H9 (cell line): ENCODE data around the gene PRCC. TPM values are rescaled to one million over a fixed set of nuclear protein-coding genes. Genes with fewer than 3 reads are reported as not detected.

Experiments
- DNase-seq: peaks from one replicate; pipeline ENCODE4 v3.0.0-alpha.2; 2017
- H2AFZ ChIP-seq: one replicate; pipeline ENCODE4 v1.6.1; 2013; ENCODE audit warnings: mild to moderate bottlenecking, low read length, control low read depth, moderate library complexity
- H2AK5ac ChIP-seq: 2 replicates; pipeline ENCODE4 v1.6.1; 2013; ENCODE audit warnings: low read length, control low read depth, mixed read lengths; ENCODE audit not compliant: insufficient read length
- H2BK120ac ChIP-seq: one replicate; pipeline ENCODE4 v1.6.1; 2013; ENCODE audit warnings: low read depth, mild to moderate bottlenecking, low read length, control low read depth, inconsistent platforms; ENCODE audit not compliant: poor library complexity, severe bottlenecking
- H2BK12ac ChIP-seq: 2 replicates; pipeline ENCODE4 v1.6.1; 2013; ENCODE audit warnings: low read length, control low read depth, mixed read lengths, low read depth; ENCODE audit not compliant: insufficient read length
- H2BK15ac ChIP-seq: 2 replicates; pipeline ENCODE4 v1.6.1; 2013; ENCODE audit warnings: low read depth, low read length, control low read depth
- H2BK20ac ChIP-seq: one replicate; pipeline ENCODE4 v1.6.1; 2013; ENCODE audit warnings: low read depth, mild to moderate bottlenecking, low read length, control low read depth, inconsistent platforms; ENCODE audit not compliant: poor library complexity, severe bottlenecking
- H2BK5ac ChIP-seq: 2 replicates; pipeline ENCODE4 v1.6.1; 2013; ENCODE audit warnings: low read length, control low read depth, mixed read lengths; ENCODE audit not compliant: insufficient read length
- H3K14ac ChIP-seq: 2 replicates; pipeline ENCODE4 v1.6.1; 2013; ENCODE audit warnings: low read length, control low read depth; ENCODE audit not compliant: insufficient read depth
- H3K18ac ChIP-seq: 2 replicates; pipeline ENCODE4 v1.6.1; 2013; ENCODE audit warnings: low read depth, mild to moderate bottlenecking, mixed read lengths, low read length, control low read depth; ENCODE audit not compliant: insufficient read length
- H3K23ac ChIP-seq: 2 replicates; pipeline ENCODE4 v1.6.1; 2013; ENCODE audit warnings: low read length, control low read depth, mixed read lengths, low read depth; ENCODE audit not compliant: insufficient read length
- H3K23me2 ChIP-seq: 2 replicates; pipeline ENCODE4 v1.6.1; 2013; ENCODE audit warnings: low read depth, mild to moderate bottlenecking, mixed read lengths, low read length, control low read depth; ENCODE audit not compliant: insufficient read length, poor library complexity, severe bottlenecking
- H3K27ac ChIP-seq: 2 replicates; pipeline ENCODE4 v1.5.1; 2013; ENCODE audit warnings: low read length, control low read depth, mixed read lengths, low read depth; ENCODE audit not compliant: insufficient read length
- H3K27me3 ChIP-seq: 2 replicates; pipeline ENCODE4 v1.6.1; 2013; ENCODE audit warnings: low read length, control low read depth, inconsistent platforms; ENCODE audit not compliant: insufficient read depth
- H3K4ac ChIP-seq: 2 replicates; pipeline ENCODE4 v1.6.1; 2013; ENCODE audit warnings: low read depth, mild to moderate bottlenecking, control low read depth, inconsistent platforms, low read length, moderate library complexity
- H3K4me1 ChIP-seq: 2 replicates; pipeline ENCODE4 v1.6.1; 2013; ENCODE audit warnings: low read length, control low read depth, inconsistent platforms; ENCODE audit not compliant: insufficient read depth
- H3K4me2 ChIP-seq: 2 replicates; pipeline ENCODE4 v1.6.1; 2013; ENCODE audit warnings: low read length, control low read depth, mixed read lengths; ENCODE audit not compliant: insufficient read length, insufficient read depth
- H3K56ac ChIP-seq: 2 replicates; pipeline ENCODE4 v1.6.1; 2013; ENCODE audit warnings: low read depth, mild to moderate bottlenecking, mixed read lengths, low read length, control low read depth; ENCODE audit not compliant: insufficient read length
- H3K79me1 ChIP-seq: 2 replicates; pipeline ENCODE4 v1.6.1; 2013; ENCODE audit warnings: low read depth, mild to moderate bottlenecking, moderate library complexity, low read length, control low read depth, inconsistent platforms; ENCODE audit not compliant: insufficient read depth, poor library complexity, severe bottlenecking
- H3K79me2 ChIP-seq: 2 replicates; pipeline ENCODE4 v1.6.1; 2013; ENCODE audit warnings: low read length, control low read depth, inconsistent platforms; ENCODE audit not compliant: insufficient read depth
- H3K9ac ChIP-seq: 2 replicates; pipeline ENCODE4 v1.6.1; 2013; ENCODE audit warnings: low read length, control low read depth, mixed read lengths; ENCODE audit not compliant: insufficient read length; ENCODE audit errors: extremely low read depth
- H3K9me3 ChIP-seq: one replicate; pipeline ENCODE4 v1.6.1; 2013; ENCODE audit warnings: low read depth, low read length, inconsistent platforms; ENCODE audit not compliant: control insufficient read depth
- H3T11ph ChIP-seq: one replicate; pipeline ENCODE4 v1.6.1; 2013; ENCODE audit warnings: mild to moderate bottlenecking, low read length, control low read depth, inconsistent platforms
- H4K20me1 ChIP-seq: one replicate; pipeline ENCODE4 v1.6.1; 2013; ENCODE audit not compliant: control insufficient read depth, insufficient read length, insufficient read depth
- H4K5ac ChIP-seq: 2 replicates; pipeline ENCODE4 v1.6.1; 2013; ENCODE audit warnings: low read depth, mild to moderate bottlenecking, mixed read lengths, low read length, control low read depth; ENCODE audit not compliant: insufficient read length
- H4K8ac ChIP-seq: replicated peaks from 2 replicates; pipeline ENCODE4 v1.6.1; 2013; ENCODE audit warnings: low read length, control low read depth, mixed read lengths, low read depth; ENCODE audit not compliant: insufficient read length
- H4K91ac ChIP-seq: 2 replicates; pipeline ENCODE4 v1.6.1; 2013; ENCODE audit warnings: low read depth, mild to moderate bottlenecking, moderate library complexity, mixed read lengths, low read length, control low read depth; ENCODE audit not compliant: insufficient read length
- H3K27ac Mint-ChIP-seq, 3 experiments: 2 replicates in 2 of 3; 3 replicates in 1 of 3; pipeline ENCODE4 v1.8.0; 2020 to 2021; ENCODE audit warnings: mixed read lengths in 3 of 3, mild to moderate bottlenecking in 1 of 3, moderate library complexity in 1 of 3
- H3K27me3 Mint-ChIP-seq: 2 replicates; pipeline ENCODE4 v1.8.0; 2021; ENCODE audit warnings: low read depth, mild to moderate bottlenecking, moderate library complexity, mixed read lengths
- H3K36me3 Mint-ChIP-seq, 3 experiments: 2 replicates in 2 of 3; 3 replicates in 1 of 3; pipeline ENCODE4 v1.8.0; 2020 to 2021; ENCODE audit warnings: low read depth in 3 of 3, mixed read lengths in 3 of 3; ENCODE audit not compliant: insufficient read depth in 1 of 3
- H3K4me1 Mint-ChIP-seq, 2 experiments: 2 replicates each; pipeline ENCODE4 v1.8.0; 2020; ENCODE audit warnings: mixed read lengths in 2 of 2
- H3K4me3 Mint-ChIP-seq, 2 experiments: 2 replicates in 1 of 2; 3 replicates in 1 of 2; pipeline ENCODE4 v1.8.0; 2020 to 2021; ENCODE audit warnings: mild to moderate bottlenecking in 2 of 2, mixed read lengths in 2 of 2, moderate library complexity in 1 of 2
- H3K9me3 Mint-ChIP-seq, 2 experiments: 2 replicates in 1 of 2; 3 replicates in 1 of 2; pipeline ENCODE4 v1.8.0; 2020; ENCODE audit warnings: mild to moderate bottlenecking in 2 of 2, mixed read lengths in 2 of 2, moderate library complexity in 1 of 2
- CTCF ChIP-seq: fragments of 200-600 bp; sonication (generic); conservative IDR thresholded peaks from 3 replicates; pipeline ENCODE4 v1.8.0; 2021; ENCODE audit warnings: antibody characterized with exemption, mild to moderate bottlenecking
- WGBS: extraction: QIAGEN DNeasy Blood & Tissue Kit; methylation state at CpG from one replicate; pipeline ENCODE4 v1.1.7; 2013; ENCODE audit warnings: missing lambda C conversion rate, low lambda C conversion rate, mixed read lengths; ENCODE audit not compliant: insufficient read length; ENCODE audit errors: extremely low coverage; 5-methylcytosine and 5-hydroxymethylcytosine counted together
- total RNA-seq: library from RNA; stranded (reverse); gene quantifications from 2 replicates; pipeline ENCODE4 v1.2.1, GENCODE V29; 2021

The PRCC gene
- total RNA-seq, 1 experiment from 2014 or later = 129 TPM

GRCh38 chr1:156755527-156755950 is 11.8 kb upstream of the PRCC start:
- Histone ChIP-seq H3K9ac (no peak overlapping the region), H3K14ac (no peak overlapping the region), H3T11ph (no peak overlapping the region), H3K79me2 (peaks cover 2% of the 10 kb centered on the region; the same call in 1 of the 2 replicates), H2BK5ac (no peak overlapping the region), H3K27me3 (no peaks in the 10 kb centered on the region), H3K56ac (no peak overlapping the region), H4K5ac (no peak overlapping the region), H3K18ac (no peak overlapping the region), H2BK20ac (peak overlapping the region; percentile 49), H2BK120ac (no peak overlapping the region), H3K27ac (no peak overlapping the region), H3K23ac (no peak overlapping the region), H4K8ac (no peak overlapping the region), H3K4me2 (no peak overlapping the region), H3K23me2 (peaks cover 3% of the 10 kb centered on the region), H4K91ac (no peak overlapping the region), H2BK12ac (no peak overlapping the region), H3K4ac (no peak overlapping the region), H2AK5ac (no peak overlapping the region), H2BK15ac (no peak overlapping the region), H3K79me1 (no peaks in the 10 kb centered on the region), H4K20me1 (no peaks in the 10 kb centered on the region), H3K4me1 (peaks cover 4% of the 10 kb centered on the region; the same call in 1 of the 2 replicates), H3K9me3 (no peaks in the 10 kb centered on the region), H2AFZ (no peak overlapping the region)
- no peak for DNase-seq
- peak overlapping the region in 1 of 2 experiments; percentile 5; a peak in 1 of 5 replicates for H3K4me3 Mint-ChIP-seq
- peaks cover 13 to 16% of the 10 kb centered on the region in 2 experiments for H3K4me1 Mint-ChIP-seq
- no CpG with 5 or more reads among the region's 5 CpGs for WGBS
- no peak overlapping the region for H3K27ac Mint-ChIP-seq
- no peak for TF ChIP-seq CTCF
- H3K27me3 Mint-ChIP-seq = no peaks in the 10 kb centered on the region
- peaks cover 0 to 4% (median 0%) of the 10 kb centered on the region in 3 experiments; a peak in 2 of 7 replicates for H3K36me3 Mint-ChIP-seq
- no peaks in the 10 kb centered on the region for H3K9me3 Mint-ChIP-seq
